ENCODE measurements around the gene POGZ.

Gene POGZ

GRCh38 chr1:151369621-151370048, 89.7 kb downstream of the POGZ start:
- no peak for DNase-seq

DNA sequence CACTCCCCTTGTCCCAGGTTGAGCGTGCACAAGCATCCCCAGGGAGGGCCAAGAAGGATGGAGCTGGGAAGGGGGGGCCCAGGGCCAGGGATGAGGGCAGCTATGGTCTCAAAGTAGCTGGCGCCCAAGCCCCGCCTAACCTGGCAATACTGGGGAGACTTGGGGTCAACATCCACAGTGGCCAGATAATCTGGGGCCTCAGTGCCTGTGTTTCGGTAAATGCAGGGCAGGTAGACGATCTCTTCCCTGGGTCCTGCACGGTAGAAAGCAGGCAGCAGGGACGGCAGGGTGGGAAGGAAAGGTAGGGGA, 90.0 kb downstream of the POGZ start:
- no peak for DNase-seq

DNA sequence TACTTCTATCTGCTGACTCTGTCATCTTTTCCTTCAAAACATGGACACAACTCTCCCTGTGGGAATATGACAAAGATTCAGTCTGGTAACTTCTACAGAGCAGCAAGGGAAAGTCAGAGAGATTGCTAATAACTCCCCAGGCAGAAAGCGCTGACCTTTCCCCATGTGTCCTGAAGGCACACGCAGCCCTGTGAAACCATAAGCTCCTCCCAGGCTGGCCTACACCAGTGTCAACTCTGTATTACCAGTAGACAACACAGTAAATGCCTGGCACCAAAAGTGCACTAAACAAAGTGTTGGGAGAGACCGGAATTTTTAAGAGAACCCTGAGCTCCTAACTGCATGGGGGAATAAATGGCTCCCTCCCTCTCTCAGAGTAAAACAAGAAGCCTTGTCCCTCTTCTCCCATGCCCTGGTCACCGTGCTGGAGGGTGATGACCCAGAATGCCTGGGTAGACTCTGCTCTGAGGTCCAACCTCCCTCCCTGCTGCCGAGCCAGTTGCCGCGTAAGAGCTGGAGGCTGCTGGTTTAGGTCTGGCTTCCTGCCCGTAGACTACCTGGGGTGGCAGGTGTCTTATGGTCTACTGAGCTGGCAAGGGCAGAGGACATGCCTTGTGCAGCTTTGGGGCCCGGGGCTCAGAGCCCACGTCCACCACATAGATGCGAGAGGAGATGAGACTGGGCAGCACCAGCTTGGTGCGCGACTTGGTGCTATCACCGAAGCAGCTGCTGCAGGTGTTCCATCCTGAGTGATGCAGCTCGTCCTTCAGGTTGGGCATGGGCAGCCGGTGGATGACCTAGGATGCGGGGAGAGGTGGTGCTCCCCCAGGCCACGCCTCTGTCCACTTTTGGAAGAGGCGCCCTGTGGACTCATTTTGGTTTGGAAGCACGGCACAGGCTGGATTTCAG, 90.6 kb downstream of the POGZ start:
- DNase-seq, result no peak

GRCh38 chr1:151367658-151368392, 91.5 kb downstream of the POGZ start:
- no peak for DNase-seq

GRCh38 chr1:151364996-151365395, 94.3 kb downstream of the POGZ start:
- no peak for DNase-seq

GRCh38 chr1:151362308-151363155, 96.8 kb downstream of the POGZ start:
- no peak for DNase-seq

GRCh38 chr1:151361883-151362282, 97.4 kb downstream of the POGZ start:
- DNase-seq, result no peak

GRCh38 chr1:151356696-151357095, 102.6 kb downstream of the POGZ start:
- DNase-seq, result no peak

Data from GOT3 (cell line).